Right forelimb (tissue), 1 donor: ENCODE measurements around the gene C16orf78.
"Not testable (repeated sequence)": the region's sequence is repeated elsewhere in the genome, so short reads cannot be mapped to it uniquely, and the experiment has no call there.

Experiments
- DNase-seq: peaks from one replicate; pipeline ENCODE4 v3.0.0-alpha.2; 2018

The C16orf78 gene

DNA sequence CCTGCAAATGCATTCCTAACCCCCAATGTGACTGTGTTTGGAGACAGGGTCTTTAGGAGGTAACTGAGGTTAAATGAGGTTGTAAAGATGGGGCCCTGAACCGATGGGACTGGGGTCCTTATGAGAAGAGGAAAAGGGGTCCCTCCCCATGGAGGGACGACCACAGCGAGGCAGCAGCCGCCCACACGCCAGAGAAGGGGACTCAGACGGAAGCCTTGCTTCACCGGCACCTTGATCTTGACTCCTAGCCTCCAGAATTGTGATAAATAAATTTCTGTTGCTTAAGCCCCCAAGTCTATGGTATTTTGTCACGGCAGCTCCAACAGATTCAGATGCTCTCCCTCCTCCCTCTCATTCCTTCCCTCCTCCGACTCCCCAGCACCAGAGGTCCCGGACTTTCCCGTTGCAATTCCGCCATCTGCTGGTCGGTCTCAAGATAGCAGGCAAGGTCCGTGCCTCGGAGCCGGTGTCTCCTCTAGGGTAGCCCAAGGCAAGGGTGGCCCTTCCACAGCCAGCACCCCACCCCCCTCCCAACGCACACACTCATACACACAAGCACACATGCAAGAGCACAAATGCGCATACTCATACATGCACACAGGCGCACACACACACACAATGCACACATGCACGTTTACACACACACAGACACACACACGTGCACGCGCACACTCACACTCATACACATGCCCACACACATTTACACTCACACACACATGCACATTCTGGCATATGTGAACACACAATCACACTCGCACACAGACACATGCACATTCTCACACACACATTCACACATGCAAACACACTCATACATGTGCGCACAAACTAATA is 23.1 kb upstream of the C16orf78 start:
- DNase-seq, result peak; percentile 74

DNA sequence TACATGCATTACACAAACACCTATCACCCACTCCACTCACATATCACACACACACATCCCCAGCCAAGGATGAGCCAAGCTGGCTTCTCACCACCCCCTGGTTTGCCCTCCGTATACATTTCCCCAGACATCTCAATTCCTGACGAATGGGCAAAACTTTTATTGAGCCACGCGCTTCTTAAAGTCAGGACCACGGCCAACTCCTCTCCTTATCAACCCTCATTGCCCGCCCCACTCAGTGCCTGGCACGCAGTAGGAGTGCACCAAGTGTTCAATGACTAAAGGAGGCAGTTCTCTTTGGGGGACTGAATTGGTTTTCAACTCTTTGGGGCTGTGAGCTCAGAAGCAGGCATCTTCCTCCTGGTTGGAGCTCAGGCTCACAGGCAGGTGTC is 22.5 kb upstream of the C16orf78 start:
- no peak for DNase-seq

DNA sequence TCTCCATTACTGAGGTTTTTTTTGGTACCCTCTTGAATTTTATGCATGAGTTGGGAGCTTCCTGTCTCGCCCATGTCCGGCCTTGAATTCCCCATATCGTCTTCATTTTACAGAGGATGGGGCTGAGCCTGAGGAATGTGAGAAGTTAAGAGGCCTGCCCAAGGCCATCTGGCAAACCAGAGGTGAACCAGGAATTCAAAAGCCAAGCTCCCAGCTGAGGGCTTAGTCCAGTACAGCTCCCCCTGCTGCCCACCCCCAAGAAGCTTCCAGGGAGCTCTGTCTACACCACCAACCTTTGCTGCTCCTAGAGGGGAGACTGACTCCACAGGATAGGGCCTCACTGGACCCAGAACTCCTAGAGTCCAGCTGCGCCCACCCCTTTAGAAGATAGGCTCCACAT is 20.7 kb upstream of the C16orf78 start:
- DNase-seq, result no peak

DNA sequence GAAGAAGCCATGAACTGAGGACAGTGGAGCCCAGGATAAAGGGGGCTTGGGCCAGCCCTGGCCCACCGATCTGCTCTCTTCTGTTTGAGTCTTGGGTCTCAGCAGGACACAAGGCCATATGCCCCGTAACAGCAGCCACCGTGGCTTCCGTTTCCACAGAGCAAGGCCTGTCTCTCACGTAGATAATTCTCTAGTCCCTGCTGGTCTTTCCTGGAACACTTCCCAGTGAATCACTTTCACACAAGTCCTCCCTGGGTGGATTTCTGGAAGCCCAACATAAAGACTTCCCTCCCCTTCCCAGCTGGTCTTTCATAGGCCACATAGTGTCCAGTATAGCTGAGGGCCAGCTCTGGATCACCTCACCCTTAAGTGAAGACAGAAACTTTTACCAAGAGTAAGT is 19.9 kb upstream of the C16orf78 start:
- DNase-seq, result no peak

DNA sequence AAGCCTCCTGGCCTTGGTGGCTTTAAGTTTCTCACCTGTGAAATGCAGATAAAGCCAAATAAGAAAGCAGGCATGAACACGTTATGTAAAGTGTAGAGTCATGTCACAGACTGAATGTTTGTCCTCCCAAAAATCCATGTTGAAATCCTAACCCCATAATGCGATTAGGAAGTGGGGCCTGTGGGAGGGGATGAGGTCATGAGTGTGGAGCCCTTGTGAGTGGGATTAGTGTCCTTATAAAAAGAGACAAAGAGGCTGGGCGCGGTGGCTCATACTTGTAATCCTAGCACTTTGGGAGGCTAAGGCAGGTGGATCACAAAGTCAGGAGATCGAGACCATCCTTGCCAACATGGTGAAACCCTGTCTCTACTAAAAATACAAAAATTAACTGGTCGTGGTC is 19.5 kb upstream of the C16orf78 start:
- no peak for DNase-seq

DNA sequence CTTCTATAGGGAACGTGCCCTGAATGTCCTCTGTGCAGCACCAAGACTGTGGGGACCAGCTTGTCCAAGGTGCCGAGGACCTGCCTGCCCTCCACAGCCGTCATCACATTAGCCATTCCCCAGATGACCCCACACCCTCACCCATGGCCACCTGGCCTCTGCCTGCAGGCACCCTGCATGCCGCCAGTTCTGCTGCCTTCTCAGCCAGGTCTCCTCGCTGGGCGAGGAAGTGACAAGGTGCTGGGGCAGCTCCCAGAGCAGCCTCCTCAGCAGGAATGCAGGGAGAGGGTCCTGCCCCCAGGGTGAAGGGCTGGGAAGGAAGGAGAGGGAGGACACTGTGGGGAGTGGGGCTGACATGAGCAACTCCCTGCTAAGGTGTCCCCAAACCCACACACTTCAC is 18.6 kb upstream of the C16orf78 start:
- no peak for DNase-seq

DNA sequence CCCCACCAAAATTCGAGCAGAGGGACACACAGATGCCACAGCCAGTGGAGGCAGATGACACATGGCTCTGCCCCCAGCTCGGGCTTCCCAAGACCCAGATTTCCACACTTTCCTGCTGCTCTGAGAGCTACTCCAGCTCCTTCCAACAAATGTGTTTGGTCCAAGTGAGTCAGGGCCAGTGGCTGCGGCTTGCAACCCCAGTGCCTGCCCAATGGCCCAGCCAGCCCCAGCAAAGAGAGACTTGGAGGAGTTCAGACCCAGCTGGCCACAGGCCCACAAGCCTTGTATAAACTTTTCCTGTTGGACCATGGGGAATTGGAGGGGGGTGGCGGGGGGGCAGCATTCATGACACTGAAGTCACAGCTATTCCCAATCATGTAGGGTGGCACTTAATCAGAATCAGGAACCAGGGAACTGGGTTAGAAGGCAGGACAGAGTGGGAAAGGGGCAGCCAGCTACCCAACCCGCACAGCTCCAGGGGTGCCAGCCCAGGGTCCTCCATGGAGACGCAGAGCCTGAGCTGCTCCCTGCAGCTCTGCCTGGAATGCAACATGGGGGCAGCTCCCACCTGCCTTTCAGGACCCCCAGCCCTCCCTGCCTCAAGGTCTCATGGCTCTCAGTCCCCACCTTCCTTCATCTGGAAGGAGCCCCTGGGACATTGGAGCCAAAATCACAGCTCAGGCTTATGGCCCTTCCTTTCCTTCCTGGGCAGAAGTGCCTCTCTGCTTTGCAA is 17.5 kb upstream of the C16orf78 start:
- DNase-seq, result no peak

DNA sequence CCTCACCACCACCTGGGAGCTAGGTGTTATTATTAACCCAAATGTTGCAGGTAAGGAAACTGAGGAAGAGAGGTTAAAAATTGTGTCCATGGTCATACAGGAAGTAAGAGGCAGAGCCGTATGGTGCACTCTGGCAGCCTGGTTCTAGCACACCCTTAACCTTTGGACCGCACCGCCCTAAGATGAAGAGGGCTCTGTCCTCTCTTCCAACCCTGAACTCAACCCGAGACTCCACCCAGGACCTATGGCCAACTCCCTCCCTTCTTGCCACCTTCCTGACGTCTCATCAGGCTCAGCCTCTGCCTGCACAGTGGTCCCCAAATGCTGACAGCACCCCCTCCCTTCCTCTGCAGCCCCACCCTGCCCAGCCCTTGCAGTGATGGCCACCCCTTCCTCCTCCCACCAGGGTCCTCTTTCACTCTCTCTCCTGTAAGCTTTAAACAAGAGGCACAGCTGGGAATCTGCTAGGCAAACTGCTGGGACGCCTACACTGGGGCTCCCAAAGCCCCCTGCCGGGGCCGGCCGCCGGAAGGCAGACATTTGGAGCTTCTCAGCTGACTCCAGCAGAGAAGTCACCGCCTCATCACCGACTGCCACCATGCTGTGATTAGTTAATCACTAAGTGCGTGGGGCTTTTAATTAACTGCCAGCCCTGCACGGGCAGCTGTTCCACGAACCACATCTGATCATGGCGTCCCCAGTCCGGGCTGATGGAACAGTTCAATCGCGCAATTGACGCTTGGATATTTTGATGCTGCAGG is 16.7 kb upstream of the C16orf78 start:
- no peak for DNase-seq

DNA sequence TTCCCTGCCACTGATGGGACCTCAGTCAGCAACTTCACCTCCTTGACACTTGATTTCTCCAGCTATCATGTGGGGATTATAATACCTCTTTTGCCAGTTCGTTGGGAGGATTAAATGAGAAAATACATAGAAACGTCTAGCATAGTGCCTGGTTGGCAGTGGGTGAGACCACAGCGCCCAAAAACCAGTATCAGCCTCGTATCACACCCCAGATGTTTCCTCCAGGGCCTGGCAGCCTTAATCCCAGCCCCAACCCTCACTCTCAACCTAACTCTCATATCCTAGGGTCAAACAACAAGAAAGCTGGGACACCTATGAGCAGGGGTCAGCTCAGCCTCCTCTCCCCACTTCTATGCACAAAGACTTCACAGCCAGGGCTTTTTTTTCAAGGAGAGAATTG is 14.0 kb upstream of the C16orf78 start:
- DNase-seq, result no peak

DNA sequence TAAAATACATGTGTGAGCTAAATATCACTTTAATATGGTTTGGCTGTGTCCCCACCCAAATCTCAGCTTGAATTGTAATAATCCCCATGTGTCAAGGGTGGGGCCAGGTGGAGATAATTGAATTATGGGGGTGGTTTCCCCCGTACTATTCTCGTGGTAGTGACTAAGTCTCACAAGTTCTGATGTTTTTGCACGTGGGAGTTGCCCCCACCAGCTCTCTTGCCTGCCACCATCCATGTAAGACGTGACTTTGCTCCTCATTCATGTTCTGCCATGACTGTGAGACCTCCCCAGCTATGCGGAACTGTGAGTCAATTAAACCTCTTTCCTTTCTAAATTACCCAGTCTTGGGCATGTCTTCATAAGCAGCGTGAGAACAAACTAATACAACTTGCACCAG is 11.9 kb upstream of the C16orf78 start:
- DNase-seq, result not testable (repeated sequence)

DNA sequence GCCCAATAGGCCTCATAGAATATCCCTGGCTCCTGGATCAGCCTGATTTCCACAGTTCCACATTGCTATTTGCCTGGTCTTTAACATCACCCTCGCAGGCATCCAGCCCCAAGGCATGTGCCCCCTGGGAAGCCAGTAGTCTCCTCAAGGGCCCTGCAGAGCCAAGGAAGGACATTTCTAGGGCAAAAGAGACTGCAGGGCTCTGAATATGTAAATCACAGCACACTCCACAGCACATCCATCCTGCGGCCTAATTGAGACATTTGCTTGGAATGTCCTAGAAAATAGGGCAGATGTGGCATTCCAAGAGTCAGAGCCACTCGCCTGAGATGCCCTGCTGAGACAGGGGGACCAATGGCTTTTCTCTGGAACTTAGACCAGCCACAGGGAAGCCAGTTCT is 11.4 kb upstream of the C16orf78 start:
- DNase-seq, result no peak

DNA sequence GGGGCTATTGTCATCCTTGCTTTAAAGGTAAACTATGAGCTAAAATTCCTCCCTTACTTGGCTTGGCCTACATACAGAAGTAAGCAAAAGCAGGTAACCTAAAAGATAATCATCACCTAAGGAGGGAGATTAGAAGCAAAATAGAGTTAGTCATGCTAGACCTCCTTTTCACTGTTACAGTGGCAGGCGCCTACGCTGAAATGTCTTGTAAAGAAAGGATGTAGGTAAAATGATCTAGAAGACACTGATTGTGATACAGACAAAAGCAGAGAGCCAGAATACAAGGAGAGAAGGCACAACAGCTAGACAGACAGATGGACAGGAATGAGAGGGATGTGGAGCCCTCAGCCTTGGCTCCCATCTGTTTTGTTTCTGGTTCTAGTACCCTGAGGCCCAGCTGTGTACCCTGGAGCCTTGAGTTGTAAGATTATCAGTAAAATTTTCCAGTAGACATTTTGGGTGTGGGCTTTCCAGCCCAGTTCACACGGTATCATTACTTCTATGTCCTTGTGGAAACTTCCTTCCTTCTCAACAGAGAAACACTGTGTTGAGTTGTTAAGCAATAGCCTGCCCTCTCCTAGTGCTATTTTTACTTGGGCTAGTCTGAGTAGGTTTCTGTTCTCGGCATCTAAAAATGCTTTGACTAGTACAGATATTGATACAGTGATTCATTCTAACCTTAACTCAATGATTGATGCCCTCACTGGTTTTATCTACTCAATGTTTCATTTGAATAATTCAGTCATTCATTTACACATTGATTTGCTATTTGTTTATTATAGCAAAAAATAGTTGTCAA is 7.7 kb upstream of the C16orf78 start:
- DNase-seq, result no peak

DNA sequence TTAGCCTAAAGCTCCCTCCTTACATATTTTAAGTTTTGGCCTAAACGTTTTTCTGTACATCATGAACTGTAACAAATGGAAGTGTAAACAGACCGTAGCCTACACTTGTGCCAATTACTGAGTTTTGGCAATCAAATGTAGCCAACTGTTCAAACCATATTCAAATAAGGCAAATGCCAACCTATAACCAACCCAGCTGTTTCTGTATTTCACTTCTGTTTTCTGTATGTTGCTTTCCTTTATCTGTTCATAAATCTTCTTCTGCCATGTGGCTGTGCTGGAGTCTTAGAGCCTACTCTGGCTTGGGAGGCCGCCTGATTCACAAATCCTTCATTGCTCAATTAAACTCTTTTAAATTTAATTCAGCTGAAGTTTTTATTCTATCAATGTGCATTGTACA is 6.9 kb upstream of the C16orf78 start:
- no peak for DNase-seq

DNA sequence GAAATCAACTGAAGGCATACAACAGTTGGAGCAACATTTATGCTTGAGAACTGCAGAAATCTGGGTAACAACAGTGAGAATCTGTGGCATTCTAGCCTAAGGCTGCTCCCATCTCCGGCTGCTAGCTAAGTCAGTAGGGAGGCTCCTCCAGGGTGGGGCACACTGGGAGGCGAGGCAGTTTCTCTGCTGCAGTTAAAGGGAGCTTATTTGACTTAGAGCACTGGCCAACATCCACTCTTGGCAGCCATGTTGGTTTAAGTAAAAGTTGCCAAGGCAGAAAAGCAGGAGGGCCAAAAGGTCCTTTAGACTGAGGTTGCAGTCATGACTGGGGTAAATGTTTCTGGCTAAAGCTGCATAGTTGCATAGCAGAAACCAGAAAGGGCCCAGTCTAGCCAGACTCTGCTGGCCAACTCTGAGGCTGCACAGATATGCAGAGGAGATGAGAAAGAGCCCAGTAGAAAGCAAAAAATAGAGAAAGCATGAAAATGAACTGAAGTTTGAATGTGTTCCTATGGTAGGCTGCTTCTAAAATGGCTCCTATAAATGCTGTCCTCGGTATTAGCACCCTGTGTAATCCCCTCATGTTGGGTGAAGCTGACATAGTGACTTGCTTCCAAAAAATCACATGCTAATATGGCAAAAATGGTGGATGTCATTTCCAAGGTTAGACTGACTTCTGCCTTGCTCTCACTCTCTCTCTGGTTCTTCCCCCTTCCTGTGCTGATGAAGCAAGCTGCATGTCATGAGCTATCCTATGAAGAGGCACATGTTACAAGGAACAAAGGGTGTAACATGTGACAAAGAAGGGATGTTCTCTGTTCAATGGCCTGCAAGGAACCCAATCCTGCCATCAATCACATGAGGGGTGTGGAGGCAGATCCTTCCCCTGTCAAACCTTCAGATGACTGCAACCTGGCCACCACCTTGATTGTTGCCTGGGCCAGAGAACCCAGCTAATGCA is 3.7 kb upstream of the C16orf78 start:
- no peak for DNase-seq

DNA sequence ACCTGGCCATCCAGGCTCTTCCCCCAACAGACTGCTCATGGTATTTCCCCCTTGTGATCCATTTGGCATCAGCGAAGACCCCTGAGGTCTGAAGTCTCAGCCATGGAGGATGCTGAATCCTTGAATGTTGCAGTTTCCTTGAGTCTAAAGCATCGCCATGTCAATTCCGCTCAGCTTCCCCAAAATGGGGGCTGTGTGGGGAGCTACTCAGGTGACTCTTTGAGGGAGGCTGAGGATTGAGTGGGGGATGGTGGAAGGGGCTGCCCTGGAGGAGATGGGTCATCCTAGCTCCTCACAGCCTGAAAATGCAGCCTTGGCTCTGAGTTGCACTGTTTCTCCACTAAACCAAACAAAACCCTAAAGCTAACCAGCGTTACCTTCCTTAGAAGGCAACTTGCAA is 2.6 kb downstream of the C16orf78 start:
- no peak for DNase-seq

DNA sequence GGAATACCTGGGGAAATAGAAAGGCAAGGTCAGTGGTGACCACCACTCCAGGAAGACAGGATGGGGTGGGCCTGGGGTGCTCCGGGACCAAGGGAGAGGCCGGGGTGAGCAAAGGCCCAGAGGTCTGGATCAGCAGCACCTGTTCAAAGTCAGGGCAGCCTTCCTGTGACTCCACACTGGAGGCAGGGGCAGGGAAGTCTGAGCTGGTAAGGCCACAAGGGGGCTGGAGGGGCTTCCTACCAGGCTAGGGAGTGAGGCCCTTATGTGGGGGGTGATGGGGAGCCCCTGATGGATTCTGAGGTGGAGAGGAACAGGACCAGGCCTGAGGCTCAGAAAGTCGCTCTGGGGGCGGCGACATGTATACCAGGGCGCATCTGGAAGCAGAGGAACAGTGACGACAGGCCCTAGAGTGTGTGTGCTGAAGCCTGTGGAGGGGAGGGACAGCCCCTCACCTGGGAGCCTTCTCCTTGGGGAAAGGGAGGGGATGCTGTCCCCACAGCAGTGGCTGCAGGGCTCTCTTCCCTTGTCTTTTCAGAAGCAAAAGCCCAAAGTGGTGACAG is 3.7 kb downstream of the C16orf78 start:
- DNase-seq, result no peak

DNA sequence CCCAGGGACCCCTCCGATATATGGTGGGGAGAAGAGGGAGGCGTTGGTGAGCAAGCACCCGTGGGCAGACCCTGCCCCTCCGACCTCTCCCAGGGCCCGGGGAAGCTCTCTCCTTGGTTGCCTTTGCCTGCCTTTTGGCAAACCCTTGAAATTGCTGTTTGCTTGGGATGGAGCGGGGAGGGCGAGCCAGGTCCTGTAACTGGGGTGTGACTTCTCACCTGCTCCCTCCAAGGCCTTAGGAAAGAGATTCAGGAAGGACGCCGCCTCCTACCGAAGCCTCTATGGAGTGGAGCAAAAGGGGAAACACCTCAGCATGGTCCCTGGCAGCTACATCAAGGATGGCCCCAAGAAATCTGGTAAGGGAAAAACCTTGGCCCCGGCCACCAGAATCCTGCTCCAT is 4.6 kb downstream of the C16orf78 start:
- DNase-seq, result no peak

DNA sequence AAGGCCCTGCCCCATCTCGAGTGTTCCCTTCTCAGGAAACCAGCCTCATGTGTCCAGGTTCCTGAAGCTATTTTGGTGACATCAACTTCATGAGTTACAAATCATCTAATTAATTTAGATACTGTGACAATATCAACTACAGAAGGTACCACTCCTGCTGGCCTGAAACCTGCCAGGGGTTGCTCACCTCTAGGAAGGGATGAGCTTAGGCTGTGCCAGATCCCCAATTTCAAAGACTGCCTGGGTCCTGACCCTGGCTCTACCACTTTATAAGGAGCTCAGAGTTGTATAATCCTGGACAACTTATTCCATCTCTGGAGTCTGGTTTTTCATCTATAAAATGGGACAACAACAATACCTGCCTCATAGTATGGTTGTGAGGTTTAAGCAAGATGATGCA is 5.2 kb downstream of the C16orf78 start:
- DNase-seq, result no peak

DNA sequence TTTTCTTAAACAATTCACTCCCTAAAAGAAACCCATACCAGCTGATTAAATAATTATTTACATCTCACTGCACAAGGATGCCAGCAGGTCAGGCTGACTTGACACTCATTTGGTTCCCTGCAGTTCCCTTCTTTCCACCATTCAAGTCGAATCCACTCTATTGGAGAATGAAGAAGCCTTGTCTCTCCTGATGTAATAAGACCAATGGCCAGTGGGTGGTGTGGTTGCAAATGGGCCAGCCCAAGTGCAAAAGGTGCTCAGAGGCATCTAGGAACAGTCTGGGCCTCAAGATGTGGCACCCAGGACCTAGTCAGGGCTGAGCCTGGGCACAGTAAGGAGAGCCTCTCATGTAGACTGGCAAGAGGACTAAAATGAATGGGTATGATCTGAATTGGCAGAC is 9.3 kb downstream of the C16orf78 start:
- no peak for DNase-seq

DNA sequence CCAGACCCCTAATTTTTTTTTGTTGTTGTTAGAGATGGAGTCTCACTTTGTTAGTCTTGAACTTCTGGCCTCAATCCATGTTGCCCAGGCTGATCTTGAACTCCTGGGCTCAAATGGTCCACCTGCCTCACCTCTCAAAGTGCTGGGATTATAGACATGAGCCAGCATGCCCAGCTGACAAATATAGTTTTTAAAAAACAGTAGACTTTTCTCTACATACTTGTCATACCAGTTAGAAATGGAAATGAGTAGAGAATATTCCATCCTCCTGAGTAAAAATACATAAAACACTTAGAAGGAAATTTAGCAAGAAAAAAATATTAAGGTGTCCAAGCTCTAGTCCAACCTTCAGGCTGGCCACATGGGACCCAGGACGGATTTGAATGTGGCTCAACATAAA is 21.4 kb downstream of the C16orf78 start:
- DNase-seq, result no peak

DNA sequence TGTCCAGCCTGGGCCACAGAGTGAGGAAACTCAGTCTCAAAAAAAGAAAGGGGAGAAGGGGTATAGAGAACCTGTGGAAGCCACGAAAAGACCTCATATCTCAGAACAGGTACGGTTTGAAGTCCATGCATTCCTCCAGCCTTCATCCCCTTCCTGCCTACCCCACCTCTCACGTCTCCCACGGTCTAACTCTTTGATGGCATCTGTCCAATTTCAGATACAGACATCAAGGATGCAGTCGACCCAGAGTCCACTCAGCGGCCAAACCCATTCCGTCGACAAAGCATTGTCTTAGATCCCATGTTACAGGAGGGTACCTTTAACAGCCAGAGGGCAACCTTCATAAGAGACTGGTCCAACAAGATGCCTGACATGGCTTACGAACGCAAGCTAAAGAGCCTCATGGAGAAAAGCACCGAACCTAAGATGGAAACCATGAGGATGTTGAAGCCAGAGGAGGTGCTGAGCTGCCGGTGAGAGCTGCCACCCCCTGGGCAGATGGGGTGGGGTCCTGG is 22.7 kb downstream of the C16orf78 start:
- no peak for DNase-seq
